ENCODE results near the gene GPR143.

GPR143 gene

GRCh38 chrX:9704876-9705465 lies 60.7 kb downstream of the GPR143 start:
- DNase-seq (ENCODE audit: low read depth), result no peak
- H3K4me3 ChIP-seq (ENCODE audit: control insufficient read depth, low read depth, low read length), result no peak overlapping the region
- no peak for TF ChIP-seq CTCF (IDR thresholded peaks at IDR 0.05; ENCODE audit: control insufficient read depth, insufficient read depth, low read depth, low read length, missing control alignments)

- DNase-seq (ENCODE audit: low read depth), result no peak
- no peak overlapping the region for H3K4me3 ChIP-seq (ENCODE audit: control insufficient read depth, low read depth, low read length)
- no peak for TF ChIP-seq CTCF (IDR thresholded peaks at IDR 0.05; ENCODE audit: control insufficient read depth, insufficient read depth, low read depth, low read length, missing control alignments)
These were observed 62.2 kb downstream of the GPR143 start for GRCh38 chrX:9703406-9703805.

- no peak overlapping the region for H3K4me3 ChIP-seq (ENCODE audit: control insufficient read depth, low read depth, low read length)
- DNase-seq (ENCODE audit: low read depth), result no peak
- no peak for TF ChIP-seq CTCF (IDR thresholded peaks at IDR 0.05; ENCODE audit: control insufficient read depth, insufficient read depth, low read depth, low read length, missing control alignments)
These were observed 63.9 kb downstream of the GPR143 start for GRCh38 chrX:9701790-9702189.

GRCh38 chrX:9700555-9700954 lies 65.1 kb downstream of the GPR143 start:
- DNase-seq (ENCODE audit: low read depth), result no peak
- no peak for TF ChIP-seq CTCF (IDR thresholded peaks at IDR 0.05; ENCODE audit: control insufficient read depth, insufficient read depth, low read depth, low read length, missing control alignments)
- no peak overlapping the region for H3K4me3 ChIP-seq (ENCODE audit: control insufficient read depth, low read depth, low read length)

GRCh38 chrX:9698576-9698975 lies 67.1 kb downstream of the GPR143 start:
- no peak overlapping the region for H3K4me3 ChIP-seq (ENCODE audit: control insufficient read depth, low read depth, low read length)
- no peak for DNase-seq (ENCODE audit: low read depth)
- TF ChIP-seq CTCF (IDR thresholded peaks at IDR 0.05; ENCODE audit: control insufficient read depth, insufficient read depth, low read depth, low read length, missing control alignments), result no peak

GRCh38 chrX:9693307-9694001 lies 72.2 kb downstream of the GPR143 start:
- DNase-seq (ENCODE audit: low read depth), result no peak
- no peak overlapping the region for H3K4me3 ChIP-seq (ENCODE audit: control insufficient read depth, low read depth, low read length)
- TF ChIP-seq CTCF (IDR thresholded peaks at IDR 0.05; ENCODE audit: control insufficient read depth, insufficient read depth, low read depth, low read length, missing control alignments), result no peak
